ENCODE data around the gene CDIP1.

Gene CDIP1

DNA sequence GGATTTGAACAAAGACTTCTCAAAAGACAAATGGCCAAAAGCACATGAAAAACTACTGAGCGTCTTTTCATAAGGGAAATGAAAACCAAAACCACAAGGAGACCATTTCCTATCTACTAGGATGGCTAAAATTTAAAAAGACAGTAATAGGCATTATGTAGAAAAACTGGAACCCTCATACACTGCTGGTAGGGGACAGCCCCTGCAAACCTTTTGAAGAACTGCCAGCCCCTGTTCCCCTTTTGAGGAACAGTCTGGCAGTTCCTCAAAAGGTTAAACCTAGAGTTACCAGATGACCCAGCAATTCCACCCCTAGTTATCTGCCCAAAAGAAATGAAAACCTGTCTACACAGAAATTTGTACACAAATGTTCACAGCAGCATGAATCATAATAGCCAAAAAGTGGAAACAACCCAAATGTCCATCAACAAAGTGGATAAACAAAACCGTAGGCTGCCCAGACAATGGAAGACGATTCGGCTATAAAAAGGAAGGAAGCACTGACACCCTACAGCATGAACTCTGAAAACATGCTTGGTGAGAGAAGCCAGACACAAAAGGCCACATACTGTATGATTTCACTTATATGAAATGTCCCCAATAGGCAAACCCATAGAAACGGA lies 22.9 kb downstream of the CDIP1 start:
- DNase-seq (ENCODE audit: low read depth) = no peak

DNA sequence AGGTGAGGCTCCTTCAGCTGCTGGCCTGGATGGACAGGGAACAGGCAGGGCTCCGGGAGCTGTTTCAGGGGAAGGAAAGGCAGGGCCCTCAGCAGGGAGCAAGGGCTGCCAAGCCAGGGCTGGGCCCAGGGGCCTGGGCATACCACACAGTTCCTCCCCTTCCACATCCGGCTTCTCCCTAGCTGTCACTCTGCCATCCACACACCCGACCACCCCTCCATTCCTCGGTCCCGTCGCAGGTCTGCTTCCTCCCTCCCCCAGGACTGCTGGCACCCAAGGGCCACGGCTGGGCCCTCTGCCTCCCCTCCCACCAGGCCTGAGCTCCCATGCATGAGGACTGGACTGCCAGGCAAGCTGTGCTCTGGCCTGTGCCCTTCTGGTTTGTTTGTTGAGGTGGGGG lies 24.0 kb downstream of the CDIP1 start:
- no peak for DNase-seq (ENCODE audit: low read depth)
- no peak for TF ChIP-seq CTCF (IDR thresholded peaks at IDR 0.05; ENCODE audit: insufficient read depth, low read depth, low read length, missing control alignments)

More for the DNA sequence above, 22.9 kb downstream of the CDIP1 start:
- TF ChIP-seq CTCF (IDR thresholded peaks at IDR 0.05; ENCODE audit: insufficient read depth, low read depth, low read length, missing control alignments) = no peak
- H3K4me3 ChIP-seq (ENCODE audit: low read length) = no peak overlapping the region

GRCh38 chr16:4513881-4514280 lies 24.7 kb downstream of the CDIP1 start:
- H3K4me3 ChIP-seq (ENCODE audit: low read length) = no peak overlapping the region
- TF ChIP-seq CTCF (IDR thresholded peaks at IDR 0.05; ENCODE audit: insufficient read depth, low read depth, low read length, missing control alignments) = no peak
- DNase-seq (ENCODE audit: low read depth) = no peak

More for the DNA sequence above, 24.0 kb downstream of the CDIP1 start:
- no peak overlapping the region for H3K4me3 ChIP-seq (ENCODE audit: low read length)

DNA sequence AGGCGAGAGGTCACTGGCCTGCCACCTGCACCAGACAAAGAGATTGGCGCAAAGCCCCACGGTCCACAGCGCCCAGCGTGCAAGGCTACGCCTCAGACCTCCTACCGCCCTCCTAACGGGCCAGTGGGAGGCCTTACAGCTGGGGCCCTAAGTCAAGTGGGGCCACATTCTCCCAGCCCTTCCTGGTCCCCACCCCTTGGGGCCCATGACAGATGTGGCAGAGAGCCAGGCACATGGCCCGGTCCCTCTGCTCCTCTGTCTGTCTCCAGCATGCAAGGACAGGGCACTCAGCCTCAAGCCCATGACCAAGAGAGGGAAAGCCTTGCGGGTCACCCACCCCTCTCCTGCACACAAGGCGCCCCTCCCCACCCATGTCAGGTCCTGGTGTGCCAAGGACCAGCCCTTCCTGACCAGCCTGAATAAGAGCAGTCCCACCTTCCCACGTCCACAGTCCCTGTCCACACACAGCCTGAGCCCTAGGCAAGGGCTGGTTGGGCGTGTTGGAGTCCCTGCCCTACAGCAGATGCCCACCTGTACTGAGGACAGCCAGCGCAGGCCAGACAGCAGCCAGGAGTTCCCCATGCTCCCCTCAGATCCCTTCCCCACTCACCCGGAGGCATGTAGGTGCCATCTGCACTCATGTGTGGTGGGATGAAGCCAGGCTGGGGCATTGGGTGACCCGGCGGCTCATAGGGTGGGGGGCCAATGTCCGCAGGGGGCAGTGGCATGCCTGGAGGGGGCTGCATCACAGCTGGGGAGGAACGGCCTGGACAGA lies 25.3 kb downstream of the CDIP1 start:
- TF ChIP-seq CTCF (IDR thresholded peaks at IDR 0.05; ENCODE audit: insufficient read depth, low read depth, low read length, missing control alignments) = no peak
- no peak overlapping the region for H3K4me3 ChIP-seq (ENCODE audit: low read length)
- DNase-seq (ENCODE audit: low read depth) = no peak

DNA sequence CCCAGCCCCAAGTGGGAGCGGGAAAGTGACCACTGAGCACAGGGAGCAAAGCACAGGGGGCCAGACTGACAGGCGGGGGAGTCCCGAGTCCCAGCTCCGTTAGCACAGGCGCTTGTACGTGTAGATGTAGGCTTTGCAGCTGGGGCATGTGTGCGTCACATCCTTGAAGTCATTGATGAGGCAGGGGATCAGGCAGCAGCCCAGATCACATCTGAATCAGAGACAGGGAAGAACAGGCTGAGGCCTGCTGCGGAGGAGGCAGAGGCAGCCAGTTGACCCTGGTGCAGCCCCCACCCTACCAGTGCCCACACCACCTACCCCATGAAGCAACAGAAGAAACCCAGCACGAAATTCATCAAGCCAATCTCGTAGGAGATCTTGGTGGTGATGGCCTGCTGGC lies 26.1 kb downstream of the CDIP1 start:
- H3K4me3 ChIP-seq (ENCODE audit: low read length) = no peak overlapping the region
- TF ChIP-seq CTCF (IDR thresholded peaks at IDR 0.05; ENCODE audit: insufficient read depth, low read depth, low read length, missing control alignments) = no peak
- DNase-seq (ENCODE audit: low read depth) = peak; percentile 54

DNA sequence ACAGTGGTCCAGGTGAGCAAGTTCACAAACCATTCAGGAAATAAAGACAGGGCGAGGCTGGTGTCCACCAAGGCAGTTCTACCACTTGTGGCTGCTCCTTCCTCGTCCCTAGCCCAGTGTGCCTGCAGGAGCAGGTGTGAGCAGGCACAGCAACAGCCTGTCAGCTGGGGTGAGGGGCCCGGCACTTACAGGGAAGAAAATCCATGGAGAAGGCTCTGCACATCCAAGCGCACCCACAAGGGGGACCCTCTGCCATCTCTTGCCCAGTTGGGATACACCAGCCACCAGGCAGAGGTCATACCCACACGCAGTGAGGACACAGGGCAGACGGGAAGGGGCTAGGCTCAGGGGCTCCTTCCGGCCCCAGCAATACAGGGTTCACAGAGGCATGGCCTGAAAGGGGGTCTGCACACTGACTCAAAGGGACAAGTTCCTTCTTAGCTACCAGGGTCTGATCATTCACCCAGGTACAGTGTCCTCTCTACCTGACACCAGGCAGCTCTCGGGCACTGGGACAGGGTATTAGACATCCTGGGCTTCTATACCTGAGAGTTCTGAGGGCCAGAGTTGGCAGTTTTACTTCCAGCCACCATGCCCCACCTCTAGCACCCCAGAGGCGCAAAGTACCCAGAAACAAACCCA lies 27.0 kb downstream of the CDIP1 start:
- no peak overlapping the region for H3K4me3 ChIP-seq (ENCODE audit: low read length)
- DNase-seq (ENCODE audit: low read depth) = peak; percentile 75
- peak; percentile 67 for TF ChIP-seq CTCF (IDR thresholded peaks at IDR 0.05; ENCODE audit: insufficient read depth, low read depth, low read length, missing control alignments)

Data from epithelial cell of esophagus (primary cell).